HG03103 (cell line): ENCODE measurements around the gene DPP6.
"Not testable (repeated sequence)": the region's sequence is repeated elsewhere in the genome, so short reads cannot be mapped to it uniquely, and the experiment has no call there.

ENCODE experiments used
- ATAC-seq: cut with Tn5 transposase; IDR thresholded peaks from one replicate; pipeline ENCODE4 v1.9.1; 2021; ENCODE audit warnings: low read depth; ENCODE audit not compliant: unreplicated experiment

The DPP6 gene

GRCh38 chr7:154146707-154147038 lies 94.5 kb downstream of the DPP6 start:
- not testable (repeated sequence) for ATAC-seq

- not testable (repeated sequence) for ATAC-seq
Observed at GRCh38 chr7:154148791-154149516, 96.8 kb downstream of the DPP6 start.

GRCh38 chr7:154150656-154151055 lies 98.5 kb downstream of the DPP6 start:
- ATAC-seq = not testable (repeated sequence)

DNA sequence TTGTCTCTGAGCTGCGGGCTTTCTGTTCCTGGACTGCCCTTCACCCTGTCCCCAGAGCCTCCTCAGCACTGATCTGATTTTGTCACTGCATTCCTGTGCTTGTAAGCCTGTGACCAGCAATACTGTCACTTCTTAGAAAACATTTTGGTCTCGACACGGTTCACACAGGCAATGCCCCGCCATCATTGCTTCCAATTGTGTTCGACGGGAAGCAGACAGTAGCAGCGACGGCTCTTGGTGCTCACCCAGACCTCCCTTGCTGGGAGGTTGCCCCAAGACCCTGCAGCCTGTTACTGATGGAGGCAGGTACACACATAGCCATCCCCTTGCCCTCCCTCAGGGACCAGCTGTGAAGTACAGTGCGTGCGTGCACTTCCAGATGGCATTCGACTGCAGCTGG lies 99.1 kb downstream of the DPP6 start:
- ATAC-seq = not testable (repeated sequence)

- ATAC-seq = not testable (repeated sequence)
Observed at GRCh38 chr7:154155928-154156327, 103.7 kb downstream of the DPP6 start.

DNA sequence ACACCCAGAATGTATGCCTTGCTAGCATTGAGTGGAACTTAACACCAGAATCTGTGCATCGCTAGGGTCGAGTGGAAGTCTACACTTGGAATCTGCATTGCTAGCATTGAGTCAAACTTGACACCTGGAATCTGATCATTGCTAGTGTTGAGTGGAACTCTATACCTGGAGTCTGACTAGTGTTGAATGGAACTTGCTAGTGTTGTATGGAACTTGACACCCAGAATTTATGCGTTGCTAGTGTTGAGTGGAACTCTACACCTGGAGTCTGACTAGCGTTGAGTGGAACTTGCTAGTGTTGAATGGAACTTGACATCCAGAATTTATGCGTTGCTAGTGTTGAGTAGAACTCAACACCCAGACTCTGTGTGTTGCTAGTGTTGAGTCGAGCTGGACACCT lies 110.7 kb downstream of the DPP6 start:
- not testable (repeated sequence) for ATAC-seq

- ATAC-seq = not testable (repeated sequence)
Observed at GRCh38 chr7:154163642-154164041, 111.4 kb downstream of the DPP6 start.

GRCh38 chr7:154167051-154167450 lies 114.9 kb downstream of the DPP6 start:
- no peak for ATAC-seq

DNA sequence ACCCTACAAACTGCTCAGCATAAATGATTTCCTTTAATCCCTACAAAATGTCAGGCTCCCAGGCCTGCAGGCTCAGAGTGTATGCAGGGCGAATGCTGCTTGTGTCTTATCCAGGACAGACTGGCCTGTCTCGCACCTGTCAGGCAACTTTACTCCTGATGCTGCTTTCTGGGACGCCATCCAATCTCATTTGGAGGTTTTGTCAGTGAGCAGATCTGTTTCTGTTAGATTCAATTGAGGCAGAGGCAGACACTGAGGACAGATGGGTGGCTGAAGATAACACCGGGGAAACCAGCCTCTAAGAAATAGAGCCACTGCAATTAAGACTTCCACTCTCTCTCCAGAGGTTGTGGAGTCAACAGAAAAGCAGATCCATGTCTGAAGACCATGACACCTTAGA lies 115.6 kb downstream of the DPP6 start:
- ATAC-seq = no peak

GRCh38 chr7:154171422-154171821 lies 119.2 kb downstream of the DPP6 start:
- no peak for ATAC-seq

GRCh38 chr7:154172236-154172635 lies 120.0 kb downstream of the DPP6 start:
- ATAC-seq = no peak

DNA sequence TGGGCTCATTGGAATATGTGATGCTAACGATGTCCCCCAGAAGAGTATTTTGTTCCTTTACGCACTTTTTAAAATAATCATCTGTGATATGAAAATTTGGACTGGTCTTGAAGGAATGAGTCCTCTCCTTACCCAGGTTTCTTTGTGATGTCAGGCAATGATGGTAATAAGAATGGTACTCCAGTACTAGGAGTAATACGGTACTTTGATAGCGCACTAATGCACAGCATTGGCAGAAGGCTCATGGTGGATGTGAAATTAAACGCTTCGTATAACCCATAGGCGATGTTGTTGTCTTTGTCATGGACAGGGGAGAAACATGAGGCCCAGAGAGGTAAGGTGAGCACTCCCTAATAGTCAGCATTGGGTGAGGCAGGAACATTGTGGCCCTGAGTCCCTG lies 125.4 kb downstream of the DPP6 start:
- ATAC-seq = no peak

- no peak for ATAC-seq
Observed at GRCh38 chr7:154178895-154179294, 126.7 kb downstream of the DPP6 start.

DNA sequence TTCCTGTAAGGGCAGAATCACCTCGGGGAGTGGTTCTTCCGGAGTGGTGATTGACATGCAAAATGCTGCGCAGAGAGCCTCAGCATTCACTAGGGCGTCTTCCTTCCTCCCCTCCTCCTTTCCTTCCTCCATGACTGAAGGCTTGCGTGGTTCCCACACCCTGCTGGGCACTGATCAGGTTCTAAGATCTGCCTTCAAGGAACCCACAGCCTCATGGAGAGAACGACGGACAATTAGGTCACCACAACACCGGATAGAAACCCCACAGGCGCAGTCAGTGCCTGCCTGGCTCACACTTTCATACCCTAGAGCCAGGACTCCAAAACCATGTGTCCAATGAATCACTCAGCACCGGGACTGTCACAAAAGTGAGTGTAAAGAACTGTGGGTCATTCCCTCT lies 131.3 kb downstream of the DPP6 start:
- no peak for ATAC-seq

DNA sequence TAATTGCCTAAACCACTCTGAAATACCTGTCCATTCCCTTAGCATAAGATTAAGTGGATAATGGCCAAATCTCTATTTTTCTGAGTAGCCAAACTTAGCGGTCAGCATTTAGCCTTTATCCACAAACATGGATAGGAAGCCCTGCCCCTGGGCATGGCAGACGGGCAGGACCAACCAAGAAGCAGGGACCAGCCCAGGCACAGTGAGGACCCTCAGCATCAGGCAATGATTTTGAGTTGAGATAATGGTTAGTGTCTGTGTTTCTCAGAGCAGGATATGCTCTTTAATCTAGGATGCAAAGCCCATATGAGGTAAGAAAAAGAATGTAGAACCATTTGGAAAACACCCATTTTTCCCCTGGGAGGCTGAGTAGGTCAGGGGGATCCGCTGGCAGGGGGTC lies 131.7 kb downstream of the DPP6 start:
- no peak for ATAC-seq

DNA sequence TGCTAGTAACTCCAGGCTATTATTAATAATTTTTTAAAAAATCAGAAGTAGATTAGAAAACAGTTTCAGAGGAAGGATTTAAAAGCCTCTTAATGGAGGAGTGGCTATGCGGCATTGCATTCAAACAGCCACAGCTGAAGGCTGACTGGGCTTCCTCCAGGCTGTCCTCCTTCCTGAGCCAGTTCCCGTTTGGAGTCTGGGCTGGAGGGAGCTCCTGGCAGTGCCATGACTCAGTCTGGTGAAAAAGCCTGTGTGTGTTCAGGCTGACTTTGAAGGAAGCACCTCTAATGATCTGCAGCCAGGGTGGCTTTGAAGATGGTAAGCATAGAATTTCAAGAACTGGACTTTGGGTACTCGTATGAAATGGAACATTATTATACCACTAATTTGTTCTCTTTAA lies 134.6 kb downstream of the DPP6 start:
- no peak for ATAC-seq

DNA sequence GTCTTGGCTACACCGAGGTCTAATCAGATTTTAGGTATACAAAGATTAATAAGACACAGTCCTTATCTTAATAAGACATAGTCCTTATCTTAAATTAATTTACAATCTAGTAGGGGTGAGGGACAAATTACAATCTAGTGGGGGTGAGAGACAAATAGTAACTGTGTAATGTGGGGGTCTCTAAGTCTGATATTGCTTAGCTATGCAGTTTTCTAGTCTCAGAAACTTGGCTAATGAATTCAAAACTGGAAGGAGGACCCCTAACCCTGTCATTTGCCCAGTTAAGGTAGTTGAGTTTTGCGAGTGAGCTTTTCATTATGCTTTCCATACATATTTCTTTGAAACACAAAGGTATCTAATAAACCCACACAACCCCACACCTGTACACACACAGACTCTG lies 136.1 kb downstream of the DPP6 start:
- no peak for ATAC-seq

GRCh38 chr7:154195266-154195665 lies 143.1 kb downstream of the DPP6 start:
- no peak for ATAC-seq

- no peak for ATAC-seq
Observed at GRCh38 chr7:154198481-154198880, 146.3 kb downstream of the DPP6 start.

- no peak for ATAC-seq
Observed at GRCh38 chr7:154200241-154200640, 148.0 kb downstream of the DPP6 start.

DNA sequence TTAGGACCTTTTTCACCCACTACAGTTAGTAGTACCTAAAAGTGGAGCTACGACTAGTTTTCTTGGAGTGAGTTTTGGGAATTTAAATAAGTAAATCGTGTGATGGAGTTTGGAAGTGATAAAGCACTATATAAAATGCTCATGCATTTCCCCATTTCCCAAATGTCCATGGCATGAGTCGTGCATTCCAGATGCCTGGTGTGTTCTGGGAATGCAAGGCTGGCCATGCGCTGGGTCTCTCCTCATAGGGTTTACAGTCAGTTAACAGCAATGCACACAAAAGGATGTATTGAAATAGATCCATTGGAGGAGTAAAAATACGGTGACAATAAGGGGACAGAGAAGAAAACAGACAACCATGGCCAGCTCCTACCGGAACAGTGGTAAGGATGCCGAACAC lies 149.8 kb downstream of the DPP6 start:
- no peak for ATAC-seq

DNA sequence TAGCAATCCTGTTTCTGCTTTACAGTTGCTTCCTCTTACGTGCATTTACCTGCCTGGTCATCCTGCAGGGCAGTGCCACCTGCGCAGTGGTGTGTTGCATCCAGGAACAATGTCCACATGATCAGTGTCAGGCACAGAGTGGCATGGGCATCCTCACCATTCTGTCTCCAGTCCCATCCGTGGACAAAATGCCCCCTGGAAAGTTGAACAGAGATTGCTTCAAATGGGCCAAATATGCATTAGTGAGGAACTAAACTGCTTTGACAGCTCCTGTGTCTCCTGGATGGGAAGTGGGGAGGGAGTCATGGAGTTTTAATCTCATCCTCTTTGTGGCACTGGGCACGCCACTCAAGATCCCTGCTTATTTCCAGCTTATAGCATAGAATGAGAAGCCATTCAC lies 151.8 kb downstream of the DPP6 start:
- no peak for ATAC-seq

DNA sequence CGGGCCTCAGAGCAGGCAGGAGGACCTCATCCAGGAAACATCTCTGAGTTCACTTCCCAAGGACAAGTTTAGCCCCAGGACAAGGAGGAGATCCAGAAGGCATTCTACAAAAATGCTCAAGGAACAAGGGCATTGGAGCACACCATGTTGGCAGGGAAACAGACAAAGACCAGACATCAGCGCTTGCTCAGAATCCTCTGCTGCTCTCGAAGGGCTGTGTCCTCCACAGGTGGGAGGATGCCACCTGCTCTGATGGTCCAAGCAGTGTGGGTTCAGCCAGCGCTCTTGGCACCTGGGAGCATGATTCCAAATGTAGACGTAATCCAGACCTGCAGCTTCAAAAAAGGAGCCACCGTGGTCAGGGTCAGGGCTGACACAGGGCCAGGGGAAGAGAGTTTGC lies 160.7 kb downstream of the DPP6 start:
- ATAC-seq = no peak
